A549 (cell line): Measurements from ENCODE around the gene OR4N2. TPM values are rescaled to one million over a fixed set of nuclear protein-coding genes. Genes with fewer than 3 reads are reported as not detected.
A peak's percentile ranks its signal among the peaks of the same experiment; 100 is the strongest.
"Not testable (repeated sequence)": the region's sequence is repeated elsewhere in the genome, so short reads cannot be mapped to it uniquely, and the experiment has no call there.

Experiments
- ATAC-seq, 2 experiments: fragments of 200-7000 bp in 1 of 2; fragments of >200 bp in 1 of 2; cut with Nextera tagmentation in 1 of 2; cut with Tn5 transposase in 1 of 2; 3 replicates each; pipeline versions ENCODE4 v1.8.0 to v1.9.1; 2018 to 2020; ENCODE audit warnings: mild to moderate bottlenecking in 1 of 2, moderate library complexity in 1 of 2
- CTCF ChIA-PET: fragments of 300-600 bp; sonication (Branson Sonifier 250); formaldehyde crosslinking; extraction: SDS; loops from one replicate; lab custom pipeline; 2021; ENCODE audit warnings: antibody characterized with exemption, inconsistent platforms; lab: Yijun Ruan, JAX
- POLR2A ChIA-PET: fragments of 350-600 bp; formaldehyde crosslinking; extraction: SDS; loops from one replicate; lab custom pipeline; 2021; ENCODE audit warnings: antibody characterized with exemption, inconsistent platforms; lab: Yijun Ruan, JAX
- DNase-seq, 2 experiments: peaks; one replicate each; pipeline versions ENCODE4 v3.0.0 to v3.0.0-alpha.2; 2011 to 2016; ENCODE audit warnings: low read depth in 1 of 2, low spot score in 1 of 2
- FAIRE-seq: peaks from 2 replicates; lab custom pipeline; 2011; peaks lifted over from hg19 to GRCh38; lab: Jason Lieb, UNC
- H3K27ac ChIP-seq, 2 experiments: fragments of >200 bp; sonication (Bioruptor Twin); formaldehyde crosslinking; 3 replicates each; pipeline ENCODE4 v1.5.1; 2016 to 2017
- H3K4me1 ChIP-seq: fragments of >200 bp; sonication (Bioruptor Twin); formaldehyde crosslinking; 3 replicates; pipeline ENCODE4 v1.6.1; 2016
- H3K4me2 ChIP-seq: fragments of >200 bp; sonication (Bioruptor Twin); formaldehyde crosslinking; 3 replicates; pipeline ENCODE4 v1.6.1; 2016
- H3K4me3 ChIP-seq: fragments of >200 bp; sonication (Bioruptor Twin); formaldehyde crosslinking; 3 replicates; pipeline ENCODE4 v1.5.1; 2016
- H3K9me3 ChIP-seq: fragments of >200 bp; sonication (Bioruptor Twin); formaldehyde crosslinking; 3 replicates; pipeline ENCODE4 v1.6.1; 2016
- ATOH8 ChIP-seq: fragments of 250-450 bp; sonication (Bioruptor Pico); IDR thresholded peaks from 2 replicates; pipeline ENCODE4 v1.5.0; 2020; ENCODE audit warnings: low read depth, mild to moderate bottlenecking, moderate library complexity
- CEBPB ChIP-seq, 2 experiments: fragments of >200 bp in 1 of 2; sonication (Bioruptor Twin) in 1 of 2; formaldehyde crosslinking in 1 of 2; IDR thresholded peaks; 2 replicates each; pipeline ENCODE4 v1.6.1; 2012 to 2016
- CHD2 ChIP-seq: fragments of 150-350 bp; IDR thresholded peaks from 2 replicates; pipeline ENCODE4 v1.6.1; 2014; ENCODE audit warnings: low read length; ENCODE audit not compliant: partially characterized antibody
- EHF ChIP-seq: fragments of 250-450 bp; sonication (Bioruptor Pico); IDR thresholded peaks from 2 replicates; pipeline ENCODE4 v1.5.0; 2020; ENCODE audit warnings: mild to moderate bottlenecking
- FOSL2 ChIP-seq, 2 experiments: fragments of 450-650 bp in 1 of 2; fragments of >200 bp in 1 of 2; sonication (Bioruptor Twin) in 1 of 2; formaldehyde crosslinking; IDR thresholded peaks; 2 replicates each; pipeline versions ENCODE4 v1.5.0 to v1.6.1; 2016 to 2020; ENCODE audit warnings: mild to moderate bottlenecking in 1 of 2, moderate library complexity in 1 of 2
- HDAC2 ChIP-seq: fragments of 200-600 bp; sonication (generic); IDR thresholded peaks from 2 replicates; pipeline ENCODE4 v1.6.1; 2016
- HOXA7 ChIP-seq: fragments of 250-450 bp; sonication (Bioruptor Pico); IDR thresholded peaks from 2 replicates; pipeline ENCODE4 v1.5.0; 2020; ENCODE audit warnings: mild to moderate bottlenecking, moderate library complexity
- KDM5A ChIP-seq: fragments of 200-600 bp; sonication (generic); IDR thresholded peaks from 2 replicates; pipeline ENCODE4 v1.6.1; 2016; ENCODE audit warnings: antibody characterized with exemption, mild to moderate bottlenecking
- MYC ChIP-seq: IDR thresholded peaks from 2 replicates; pipeline ENCODE4 v1.6.1; 2012; ENCODE audit warnings: mild to moderate bottlenecking, inconsistent platforms, low read length, improper control_type of control experiment, borderline replicate concordance
- NPAS2 ChIP-seq: fragments of 250-450 bp; sonication (Bioruptor Pico); IDR thresholded peaks from 2 replicates; pipeline ENCODE4 v1.8.0; 2022; ENCODE audit warnings: mild to moderate bottlenecking, moderate library complexity, borderline replicate concordance
- NR3C1 ChIP-seq: fragments of >200 bp; sonication (Bioruptor Twin); formaldehyde crosslinking; IDR thresholded peaks from 3 replicates; pipeline ENCODE4 v1.6.1; 2017
- POLR2AphosphoS2 ChIP-seq: conservative IDR thresholded peaks from 2 replicates; pipeline ENCODE4 v1.6.1; 2012; ENCODE audit warnings: low read length, improper control_type of control experiment, inconsistent platforms
- RNF2 ChIP-seq: fragments of 200-600 bp; sonication (generic); IDR thresholded peaks from 2 replicates; pipeline ENCODE4 v1.6.1; 2016; ENCODE audit warnings: low read depth, mild to moderate bottlenecking, antibody characterized with exemption, moderate library complexity, borderline replicate concordance
- ZFP36 ChIP-seq: fragments of 450-650 bp; IDR thresholded peaks from 2 replicates; pipeline ENCODE4 v1.6.1; 2014; ENCODE audit warnings: borderline replicate concordance; ENCODE audit not compliant: partially characterized antibody
- ZNF302 ChIP-seq: fragments of 250-450 bp; sonication (Bioruptor Pico); IDR thresholded peaks from 2 replicates; pipeline ENCODE4 v1.9.0; 2021; ENCODE audit warnings: inconsistent platforms, mild to moderate bottlenecking, moderate library complexity
- WGBS: methylation state at CpG from one replicate; pipeline ENCODE4 v1.1.6; 2017; ENCODE audit errors: missing lambda C conversion rate; 5-methylcytosine and 5-hydroxymethylcytosine counted together
- polyA plus RNA-seq, 4 experiments: library from polyadenylated mRNA; depleted of rRNA in 3 of 4; stranded (reverse); fragments of >200 nt; fragmentation: RNase III in 1 of 4; extraction: RNeasy Plus Mini Kit Qiagen cat#74134 plus additional on column Dnase treatment in 1 of 4; gene quantifications; 2 replicates in 3 of 4; 3 replicates in 1 of 4; pipeline ENCODE4 v1.2.3, GENCODE V29; 2011 to 2017
- TF ChIP-seq, protein P1 (sequence below): fragments of >200 bp; sonication (Bioruptor Twin); formaldehyde crosslinking; IDR thresholded peaks from 3 replicates; pipeline ENCODE4 v1.6.1; 2016
- TF ChIP-seq, protein P2 (sequence below): fragments of >200 bp; sonication (Bioruptor Twin); formaldehyde crosslinking; IDR thresholded peaks from 2 replicates; pipeline ENCODE4 v1.6.1; 2016
- TF ChIP-seq, protein P3 (sequence below): fragments of 150-350 bp; IDR thresholded peaks from 2 replicates; pipeline ENCODE4 v1.6.1; 2014; ENCODE audit warnings: low read depth, mild to moderate bottlenecking, low read length

OR4N2 gene
- polyA plus RNA-seq, 2 of the 4 experiments (the other 2 are of a cell fraction), result not detected

DNA sequence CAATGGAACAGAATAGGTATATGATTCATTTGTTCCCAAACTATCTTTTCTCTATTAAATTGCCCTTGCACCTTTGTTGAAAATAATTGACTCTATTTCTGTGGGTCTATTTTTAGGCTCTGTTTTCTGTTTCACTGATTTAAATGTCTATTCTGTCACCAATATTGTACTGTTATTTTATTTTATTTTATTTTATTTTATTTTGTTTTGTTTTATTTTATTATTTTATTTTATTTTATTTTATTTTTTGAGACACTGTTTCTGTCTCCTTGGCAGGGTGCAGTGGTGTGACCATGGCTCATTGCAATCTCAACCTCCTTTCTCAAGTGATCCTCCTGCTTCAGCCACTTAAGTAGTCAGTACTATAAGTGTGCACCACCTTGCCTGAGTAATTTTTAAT, 34.9 kb downstream of the OR4N2 start (continued):
- TF ChIP-seq KDM5A (no peak), ZNF302 (no peak), CHD2 (no peak)
- TF ChIP-seq, protein P1, sequence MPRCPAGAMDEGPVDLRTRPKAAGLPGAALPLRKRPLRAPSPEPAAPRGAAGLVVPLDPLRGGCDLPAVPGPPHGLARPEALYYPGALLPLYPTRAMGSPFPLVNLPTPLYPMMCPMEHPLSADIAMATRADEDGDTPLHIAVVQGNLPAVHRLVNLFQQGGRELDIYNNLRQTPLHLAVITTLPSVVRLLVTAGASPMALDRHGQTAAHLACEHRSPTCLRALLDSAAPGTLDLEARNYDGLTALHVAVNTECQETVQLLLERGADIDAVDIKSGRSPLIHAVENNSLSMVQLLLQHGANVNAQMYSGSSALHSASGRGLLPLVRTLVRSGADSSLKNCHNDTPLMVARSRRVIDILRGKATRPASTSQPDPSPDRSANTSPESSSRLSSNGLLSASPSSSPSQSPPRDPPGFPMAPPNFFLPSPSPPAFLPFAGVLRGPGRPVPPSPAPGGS, result no peak

GRCh38 chr14:19851365-19851764, 47.8 kb downstream of the OR4N2 start:
- FAIRE-seq, result peak; percentile 23
- DNase-seq, result no peak
- Histone ChIP-seq H3K4me1 (no peaks in the 10 kb centered on the region), H3K27ac (no peak overlapping the region), H3K4me2 (no peak overlapping the region), H3K9me3 (no peaks in the 10 kb centered on the region), H3K4me3 (no peak overlapping the region)
- no peak; a peak in 1 of 6 replicates for ATAC-seq
- ChIA-PET CTCF (no interaction called here), POLR2A (no interaction called here)
- TF ChIP-seq, protein P2, sequence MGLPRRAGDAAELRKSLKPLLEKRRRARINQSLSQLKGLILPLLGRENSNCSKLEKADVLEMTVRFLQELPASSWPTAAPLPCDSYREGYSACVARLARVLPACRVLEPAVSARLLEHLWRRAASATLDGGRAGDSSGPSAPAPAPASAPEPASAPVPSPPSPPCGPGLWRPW, result no peak
- TF ChIP-seq CEBPB (IDR thresholded peaks at IDR 0.05) (no peak), FOSL2 (IDR thresholded peaks at IDR 0.05) (no peak), FOSL2 (CRISPR knock-in tag; IDR thresholded peaks at IDR 0.05) (peak; percentile 53), HDAC2 (no peak)
- TF ChIP-seq, protein P1, result no peak

- H3K27ac ChIP-seq, H3K4me2 ChIP-seq, H3K4me1 ChIP-seq, DNase-seq, CTCF ChIA-PET, FAIRE-seq, H3K9me3 ChIP-seq, H3K4me3 ChIP-seq, ATAC-seq, POLR2A ChIA-PET: not testable (repeated sequence)
- WGBS, result 60% methylated on average over 22 of the region's 39 CpGs
Measured at GRCh38 chr14:19866061-19866669, 62.6 kb downstream of the OR4N2 start.

DNA sequence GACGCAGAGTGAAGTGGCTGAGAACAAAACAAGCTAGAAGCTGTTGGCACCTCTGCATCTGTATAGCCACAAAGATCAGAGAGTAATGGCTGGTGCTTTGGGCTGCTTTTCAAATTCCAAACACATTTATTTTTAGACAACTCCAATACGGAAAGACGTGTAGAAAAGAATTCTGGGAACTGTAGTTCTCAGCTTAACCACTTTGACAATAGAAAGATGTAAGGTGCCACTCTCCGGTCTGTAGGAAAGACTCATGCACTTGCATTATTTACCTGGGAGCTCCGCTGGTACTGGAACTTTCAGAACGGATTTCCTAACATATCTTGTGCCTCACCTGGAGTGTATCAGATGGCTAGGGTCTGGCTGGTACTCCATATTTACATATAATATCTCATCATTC, 69.6 kb downstream of the OR4N2 start:
- TF ChIP-seq NR3C1 (no peak), MYC (no peak), RNF2 (no peak), ZFP36 (no peak), NPAS2 (no peak), HOXA7 (CRISPR knock-in tag) (no peak), POLR2AphosphoS2 (no peak), ATOH8 (CRISPR knock-in tag) (no peak), EHF (no peak), CHD2 (no peak)
- TF ChIP-seq, protein P3, sequence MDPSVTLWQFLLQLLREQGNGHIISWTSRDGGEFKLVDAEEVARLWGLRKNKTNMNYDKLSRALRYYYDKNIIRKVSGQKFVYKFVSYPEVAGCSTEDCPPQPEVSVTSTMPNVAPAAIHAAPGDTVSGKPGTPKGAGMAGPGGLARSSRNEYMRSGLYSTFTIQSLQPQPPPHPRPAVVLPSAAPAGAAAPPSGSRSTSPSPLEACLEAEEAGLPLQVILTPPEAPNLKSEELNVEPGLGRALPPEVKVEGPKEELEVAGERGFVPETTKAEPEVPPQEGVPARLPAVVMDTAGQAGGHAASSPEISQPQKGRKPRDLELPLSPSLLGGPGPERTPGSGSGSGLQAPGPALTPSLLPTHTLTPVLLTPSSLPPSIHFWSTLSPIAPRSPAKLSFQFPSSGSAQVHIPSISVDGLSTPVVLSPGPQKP, result no peak
- WGBS, result 5% methylated on average over 6 of the region's 6 CpGs
- H3K4me1 ChIP-seq, result no peaks in the 10 kb centered on the region
- peak overlapping the region; percentile 33 for H3K4me2 ChIP-seq
- H3K27ac ChIP-seq, result no peak overlapping the region
- H3K9me3 ChIP-seq, result no peaks in the 10 kb centered on the region
- ChIA-PET POLR2A (no interaction called here), CTCF (interaction anchor here (0.8 kb wide), 1 partner anchor 9 kb away, joined by 3 read pairs; no protein-coding TSS in a partner anchor)
- DNase-seq, result peak in 1 of 2 experiments; percentile 23
- no peak for FAIRE-seq
- H3K4me3 ChIP-seq, result no peak overlapping the region
- ATAC-seq, result peak; percentile 35 to 68; a peak in 5 of 6 replicates
